Dendritic cell treated with granulocyte-macrophage colony-stimulating factor and Interleukin-4, amounts not matched to agents 40 ng/mL and 50 ng/mL, for 4 days (primary cell): ENCODE results near the gene SLITRK2.

Experiments
- H3K27ac Mint-ChIP-seq: one replicate; pipeline ENCODE4 v1.8.0; 2022; ENCODE audit warnings: mild to moderate bottlenecking, mixed read lengths
- H3K27me3 Mint-ChIP-seq: one replicate; pipeline ENCODE4 v1.8.0; 2022; ENCODE audit warnings: mild to moderate bottlenecking, mixed read lengths
- H3K36me3 Mint-ChIP-seq: one replicate; pipeline ENCODE4 v1.8.0; 2022; ENCODE audit warnings: low read depth, mixed read lengths
- H3K4me1 Mint-ChIP-seq: one replicate; pipeline ENCODE4 v1.8.0; 2022; ENCODE audit warnings: low read depth, mixed read lengths
- H3K4me3 Mint-ChIP-seq: one replicate; pipeline ENCODE4 v1.8.0; 2022; ENCODE audit warnings: mild to moderate bottlenecking, moderate library complexity, mixed read lengths
- H3K9me3 Mint-ChIP-seq: one replicate; pipeline ENCODE4 v1.8.0; 2022; ENCODE audit warnings: mixed read lengths
- intact Hi-C: fragments of 100-400 bp; cut with micrococcal nuclease; formaldehyde crosslinking; loops from one replicate; pipeline ENCODE4 v1.15.0; 2022

Gene SLITRK2

DNA sequence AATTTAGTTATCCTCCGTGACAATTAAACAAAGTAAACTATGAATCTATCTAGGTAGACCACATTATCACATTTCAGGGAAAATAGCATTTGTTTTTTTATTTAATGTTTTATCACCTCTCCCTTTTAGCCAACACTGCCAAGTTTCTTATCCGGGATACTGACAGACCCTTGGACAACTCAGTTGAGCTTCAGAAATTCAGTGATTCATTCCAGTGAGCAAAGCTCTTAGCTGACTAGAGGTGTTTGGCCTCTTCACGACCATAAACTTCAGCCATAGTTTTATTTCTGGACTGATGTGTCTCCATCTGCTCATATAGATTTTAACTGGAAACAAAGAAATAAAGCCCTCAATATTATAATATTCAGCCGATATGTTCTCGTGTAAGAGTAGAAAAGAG, 15.2 kb downstream of the SLITRK2 start:
- Mint-ChIP-seq H3K27ac (no peak overlapping the region), H3K36me3 (no peaks in the 10 kb centered on the region), H3K4me3 (no peak overlapping the region), H3K9me3 (no peaks in the 10 kb centered on the region), H3K4me1 (no peaks in the 10 kb centered on the region), H3K27me3 (no peaks in the 10 kb centered on the region)
- intact Hi-C loops, result no loop called here

DNA sequence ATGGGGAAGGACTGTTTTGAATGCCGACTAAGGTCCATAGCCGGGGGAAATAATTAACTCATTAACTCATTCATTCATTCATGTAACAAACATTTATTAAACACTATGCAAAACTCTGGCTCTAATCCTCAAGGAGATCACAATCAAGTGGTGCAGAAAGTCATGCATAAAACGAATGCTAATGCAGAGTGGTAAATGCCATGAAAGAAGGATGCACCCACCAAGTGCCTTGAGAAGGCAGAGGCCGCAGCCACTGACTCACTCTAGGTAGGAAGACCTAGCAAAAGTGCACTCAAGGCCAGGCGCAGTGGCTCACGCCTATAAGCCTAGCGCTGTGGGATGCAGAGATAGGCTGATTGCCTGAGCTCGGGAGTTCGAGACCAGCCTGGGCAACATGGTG, 22.9 kb downstream of the SLITRK2 start:
- no peak overlapping the region for H3K4me3 Mint-ChIP-seq
- intact Hi-C loops, result no loop called here
- no peaks in the 10 kb centered on the region for H3K9me3 Mint-ChIP-seq
- no peaks in the 10 kb centered on the region for H3K27me3 Mint-ChIP-seq
- no peaks in the 10 kb centered on the region for H3K4me1 Mint-ChIP-seq
- no peaks in the 10 kb centered on the region for H3K36me3 Mint-ChIP-seq
- no peak overlapping the region for H3K27ac Mint-ChIP-seq

DNA sequence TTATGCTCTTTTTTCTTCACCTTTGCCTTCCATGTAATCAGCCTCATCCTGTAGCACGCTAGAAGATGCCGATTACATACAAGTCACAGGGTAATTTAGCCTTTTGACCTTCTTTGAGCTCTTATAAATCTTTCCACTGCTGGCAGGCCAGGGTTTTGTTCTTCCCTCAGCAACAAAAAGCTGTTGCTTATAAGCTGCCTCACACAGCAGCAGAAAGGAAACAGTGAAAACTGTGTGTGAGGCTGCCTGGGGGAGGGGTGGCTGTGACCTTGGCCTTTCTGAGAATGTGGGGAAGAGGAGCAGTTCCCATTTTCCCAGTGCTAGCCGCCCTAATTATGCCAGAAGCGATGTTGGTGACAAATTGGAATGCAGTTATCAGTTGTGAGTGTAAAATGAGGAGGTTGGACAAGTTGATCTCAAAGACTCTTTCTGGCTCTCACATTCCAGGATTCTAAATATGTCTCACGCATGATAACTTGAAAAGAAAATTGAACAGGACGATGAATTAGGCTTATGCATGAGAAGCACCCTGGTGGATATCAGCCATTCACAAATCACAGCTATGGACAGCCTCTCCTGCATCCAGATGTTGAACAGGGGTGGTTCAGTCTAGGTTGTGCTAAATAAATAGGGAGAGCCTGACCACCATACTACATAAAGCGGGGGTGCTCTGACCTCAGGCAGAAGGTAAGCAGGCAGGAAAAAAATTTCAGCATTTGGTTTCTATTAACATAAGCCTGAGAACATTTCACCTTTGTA, 25.7 kb downstream of the SLITRK2 start:
- H3K9me3 Mint-ChIP-seq, result no peaks in the 10 kb centered on the region
- H3K27me3 Mint-ChIP-seq, result no peaks in the 10 kb centered on the region
- H3K27ac Mint-ChIP-seq, result no peak overlapping the region
- H3K4me1 Mint-ChIP-seq, result no peaks in the 10 kb centered on the region
- no peaks in the 10 kb centered on the region for H3K36me3 Mint-ChIP-seq
- no peak overlapping the region for H3K4me3 Mint-ChIP-seq
- intact Hi-C loops, result no loop called here

DNA sequence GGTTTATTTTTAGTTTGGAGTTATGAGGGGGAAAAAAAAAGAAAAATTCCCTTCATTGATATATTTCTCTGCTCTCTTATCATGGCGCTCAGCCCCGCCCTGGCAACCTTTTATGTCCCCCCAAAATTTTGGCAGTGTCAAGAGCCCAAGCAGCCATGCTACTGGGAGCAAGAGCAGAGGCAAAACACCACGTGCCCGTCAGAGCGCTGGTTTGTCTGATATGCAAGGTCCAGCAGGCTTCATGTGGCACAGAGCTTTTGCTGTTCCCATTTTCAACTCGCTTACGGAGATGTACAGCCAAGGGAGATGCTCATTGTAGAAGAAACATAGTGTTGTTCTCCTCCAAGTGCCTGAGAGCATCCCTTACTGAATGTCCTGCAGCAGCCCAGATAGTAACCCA, 27.3 kb downstream of the SLITRK2 start:
- no peaks in the 10 kb centered on the region for H3K36me3 Mint-ChIP-seq
- H3K27me3 Mint-ChIP-seq, result no peaks in the 10 kb centered on the region
- no peaks in the 10 kb centered on the region for H3K4me1 Mint-ChIP-seq
- H3K4me3 Mint-ChIP-seq, result no peak overlapping the region
- H3K9me3 Mint-ChIP-seq, result peaks cover 8% of the 10 kb centered on the region
- H3K27ac Mint-ChIP-seq, result no peak overlapping the region
- intact Hi-C loops, result no loop called here

DNA sequence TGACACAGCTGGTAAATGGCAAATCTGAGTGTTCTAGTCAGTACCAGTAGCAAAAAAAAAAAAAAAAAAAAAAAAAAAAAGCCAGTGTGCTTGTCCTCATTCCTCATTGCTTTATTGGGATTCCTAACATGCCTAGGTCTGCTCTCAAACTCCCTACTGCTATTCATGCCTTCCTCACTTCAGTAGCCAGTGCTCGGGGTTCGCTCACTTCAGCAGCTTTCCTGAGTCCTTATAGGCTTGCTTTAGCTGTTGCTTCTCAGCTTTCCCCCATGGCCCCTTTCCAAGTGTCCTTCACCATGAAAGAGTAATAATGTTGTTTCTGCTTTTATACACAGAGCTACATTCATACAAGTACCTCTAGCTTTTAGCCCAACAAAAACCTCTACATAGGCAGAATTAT, 30.8 kb downstream of the SLITRK2 start:
- H3K9me3 Mint-ChIP-seq, result peaks cover 8% of the 10 kb centered on the region
- H3K4me3 Mint-ChIP-seq, result no peak overlapping the region
- H3K27ac Mint-ChIP-seq, result no peak overlapping the region
- intact Hi-C loops, result no loop called here
- no peaks in the 10 kb centered on the region for H3K27me3 Mint-ChIP-seq
- no peaks in the 10 kb centered on the region for H3K36me3 Mint-ChIP-seq
- H3K4me1 Mint-ChIP-seq, result no peaks in the 10 kb centered on the region

DNA sequence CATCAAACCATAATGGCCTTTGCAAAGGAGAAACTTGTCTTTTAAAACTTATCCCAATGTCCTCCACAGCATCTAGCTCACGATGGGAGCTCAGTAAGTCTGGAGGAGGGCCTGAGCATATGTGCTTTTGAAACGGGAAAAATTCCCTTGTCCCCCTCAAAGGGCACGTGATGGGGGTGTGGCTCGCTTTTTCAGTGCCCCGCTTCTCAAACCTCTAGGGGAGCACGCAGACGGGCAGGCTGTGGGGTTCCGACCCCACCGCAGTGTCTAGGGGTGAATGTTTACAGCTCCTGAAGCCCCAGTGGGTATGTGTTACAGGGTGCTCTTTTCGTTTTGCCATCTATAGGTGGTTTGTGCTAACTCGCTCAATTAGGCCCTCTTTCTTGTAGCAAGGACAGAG, 31.2 kb downstream of the SLITRK2 start:
- Mint-ChIP-seq H3K27ac (no peak overlapping the region), H3K4me1 (no peaks in the 10 kb centered on the region), H3K9me3 (peaks cover 8% of the 10 kb centered on the region), H3K36me3 (no peaks in the 10 kb centered on the region), H3K4me3 (no peak overlapping the region), H3K27me3 (no peaks in the 10 kb centered on the region)
- intact Hi-C loops, result no loop called here

DNA sequence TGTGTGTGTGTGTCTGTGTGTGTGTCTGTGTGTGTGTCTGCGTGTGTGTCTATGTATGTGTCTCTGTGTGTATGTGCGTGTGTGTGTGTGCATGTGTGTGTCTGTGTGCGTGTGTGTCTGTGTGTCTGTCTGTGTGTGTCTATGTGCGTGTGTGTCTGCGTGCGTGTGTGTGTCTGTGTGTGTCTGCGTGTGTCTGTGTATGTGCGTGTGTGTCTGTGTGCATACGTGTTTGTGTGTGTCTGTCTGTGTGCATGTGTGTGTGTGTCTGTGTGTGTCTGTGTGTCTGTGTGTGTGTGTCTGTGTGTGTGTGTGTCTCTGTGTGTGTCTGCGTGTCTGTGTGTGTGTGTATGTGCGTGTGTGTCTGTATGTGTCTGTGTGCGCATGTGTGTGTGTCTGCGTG, 35.6 kb downstream of the SLITRK2 start:
- Mint-ChIP-seq H3K27ac (no peak overlapping the region), H3K36me3 (no peaks in the 10 kb centered on the region), H3K4me1 (no peaks in the 10 kb centered on the region), H3K9me3 (peaks cover 8% of the 10 kb centered on the region), H3K27me3 (no peaks in the 10 kb centered on the region), H3K4me3 (no peak overlapping the region)
- intact Hi-C loops, result no loop called here

DNA sequence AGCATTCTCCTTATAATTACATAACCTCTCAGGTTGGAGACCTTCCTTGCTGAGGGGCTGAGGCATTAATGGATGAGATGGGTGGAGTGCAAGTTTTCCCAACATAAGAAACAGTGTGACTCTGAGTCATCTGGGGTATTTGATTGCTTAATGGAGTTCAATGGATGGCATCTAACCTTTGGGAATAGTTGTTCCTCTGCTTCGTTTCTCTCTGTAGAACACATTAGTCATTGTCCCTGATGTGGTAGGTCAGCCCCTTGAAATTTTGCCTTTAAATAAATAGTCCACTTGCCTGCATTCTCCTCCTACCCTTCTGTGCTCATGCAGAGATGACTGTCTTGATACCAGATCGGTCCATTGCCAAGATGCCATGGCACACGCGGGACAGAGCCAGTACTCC, 38.6 kb downstream of the SLITRK2 start:
- no peak overlapping the region for H3K4me3 Mint-ChIP-seq
- H3K36me3 Mint-ChIP-seq, result no peaks in the 10 kb centered on the region
- no peak overlapping the region for H3K27ac Mint-ChIP-seq
- intact Hi-C loops, result no loop called here
- no peaks in the 10 kb centered on the region for H3K4me1 Mint-ChIP-seq
- no peaks in the 10 kb centered on the region for H3K9me3 Mint-ChIP-seq
- H3K27me3 Mint-ChIP-seq, result no peaks in the 10 kb centered on the region

DNA sequence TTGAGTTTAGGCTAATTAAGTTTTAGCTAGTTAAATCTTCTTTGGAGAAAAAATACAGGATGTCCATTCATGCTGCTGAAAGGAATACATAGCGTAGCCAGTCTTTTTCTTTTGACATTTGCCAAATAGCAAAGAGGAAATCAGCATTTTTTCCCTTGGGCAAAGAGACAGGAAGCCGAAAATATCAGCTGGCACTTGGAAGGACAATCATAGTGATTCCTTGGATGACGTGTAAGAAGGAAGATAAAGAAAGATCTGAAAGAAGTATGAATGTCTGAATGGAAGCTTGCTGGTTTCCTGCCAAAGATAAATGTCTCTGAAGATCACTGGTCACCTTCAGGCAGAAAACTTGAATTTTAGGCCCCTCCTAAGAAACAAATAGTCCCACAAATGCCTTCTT, 44.2 kb downstream of the SLITRK2 start:
- H3K27me3 Mint-ChIP-seq, result no peaks in the 10 kb centered on the region
- H3K4me1 Mint-ChIP-seq, result no peaks in the 10 kb centered on the region
- H3K27ac Mint-ChIP-seq, result no peak overlapping the region
- H3K36me3 Mint-ChIP-seq, result no peaks in the 10 kb centered on the region
- H3K4me3 Mint-ChIP-seq, result no peak overlapping the region
- H3K9me3 Mint-ChIP-seq, result no peaks in the 10 kb centered on the region
- intact Hi-C loops, result no loop called here

DNA sequence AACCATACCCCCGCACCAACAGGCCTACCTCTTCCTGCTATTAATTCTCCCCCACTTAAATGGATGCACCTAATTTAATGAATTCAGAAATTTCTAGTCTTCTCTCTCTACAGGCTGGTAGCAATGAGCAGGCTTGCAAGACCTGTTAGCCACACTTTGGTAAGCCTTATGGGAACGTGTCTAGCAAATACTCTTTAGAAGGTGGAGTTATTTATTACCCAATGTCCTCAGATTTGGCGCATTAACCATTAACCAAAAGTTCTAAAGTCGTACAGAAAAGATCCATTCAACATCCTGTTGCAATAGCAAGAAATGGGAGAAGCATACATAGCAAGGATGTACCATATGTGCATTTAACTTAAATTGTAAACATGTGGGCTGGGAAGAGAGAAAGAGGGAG, 47.5 kb downstream of the SLITRK2 start:
- Mint-ChIP-seq H3K9me3 (no peaks in the 10 kb centered on the region), H3K4me1 (no peaks in the 10 kb centered on the region), H3K27ac (no peak overlapping the region), H3K36me3 (no peaks in the 10 kb centered on the region), H3K27me3 (no peaks in the 10 kb centered on the region), H3K4me3 (no peak overlapping the region)
- intact Hi-C loops, result no loop called here
